Measurements from ENCODE around the gene SERTAD4. TPM values are rescaled to one million over a fixed set of nuclear protein-coding genes. Genes with fewer than 3 reads are reported as not detected.
"Not testable (repeated sequence)": the region's sequence is repeated elsewhere in the genome, so short reads cannot be mapped to it uniquely, and the experiment has no call there.

Gene SERTAD4
- 6.9 TPM for total RNA-seq
- polyA plus RNA-seq: 1.4 TPM

DNA sequence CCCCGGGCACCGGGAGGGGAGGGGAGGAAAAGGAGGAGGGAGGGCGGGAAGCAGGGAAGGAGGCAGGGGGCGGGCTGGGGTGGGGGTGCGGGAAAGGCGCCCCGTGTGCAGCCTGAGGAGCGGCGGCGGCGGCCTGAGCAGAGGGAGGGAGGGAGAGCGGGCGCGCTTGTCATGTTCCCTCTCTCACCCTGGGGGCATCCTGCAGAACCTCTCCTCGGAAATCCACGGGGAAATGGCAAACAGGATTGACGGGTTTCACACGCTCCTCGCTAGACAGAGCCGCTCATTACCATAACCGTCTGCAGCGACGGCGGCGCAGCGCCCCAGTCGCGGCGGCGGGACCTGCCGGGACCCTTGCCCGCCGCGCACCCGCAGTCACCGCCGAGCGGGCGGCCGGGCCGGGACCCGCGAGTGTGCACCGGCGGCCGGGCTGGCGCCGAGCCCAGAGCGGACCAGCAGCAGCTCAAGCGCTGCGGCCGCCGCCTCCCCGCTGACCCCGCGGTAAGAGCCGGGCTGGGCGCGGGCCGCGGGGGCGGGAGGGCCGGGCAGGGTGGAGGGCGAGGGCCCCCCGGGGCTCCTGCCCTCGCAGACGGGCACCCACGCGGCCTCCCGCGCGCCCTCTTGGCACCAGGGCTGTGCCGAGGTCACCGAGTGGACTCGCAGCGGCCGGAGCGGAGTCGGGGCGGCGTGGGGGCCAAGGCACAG lies at the start of gene SERTAD4:
Gene SERTAD4 (plus strand): TSS at position 286 of the 705 bp plus-strand sequence. CDS start 5,165 bp downstream, outside the sequence.
- DNase-seq (ENCODE audit: extremely low spot score): no peak
- WGBS: under 1% methylated on average over 80 of the region's 81 CpGs
- H3K36me3 ChIP-seq (ENCODE audit: insufficient read depth): no peaks in the 10 kb centered on the region
- peak within 1 kb of the TSS; percentile 43 for H3K27ac ChIP-seq (ENCODE audit: low read depth)
- peak within 1 kb of the TSS; percentile 91 for H3K4me3 ChIP-seq (ENCODE audit: low read depth, low read length)
- no peaks in the 10 kb centered on the region for H3K4me1 ChIP-seq (ENCODE audit: insufficient read depth)

DNA sequence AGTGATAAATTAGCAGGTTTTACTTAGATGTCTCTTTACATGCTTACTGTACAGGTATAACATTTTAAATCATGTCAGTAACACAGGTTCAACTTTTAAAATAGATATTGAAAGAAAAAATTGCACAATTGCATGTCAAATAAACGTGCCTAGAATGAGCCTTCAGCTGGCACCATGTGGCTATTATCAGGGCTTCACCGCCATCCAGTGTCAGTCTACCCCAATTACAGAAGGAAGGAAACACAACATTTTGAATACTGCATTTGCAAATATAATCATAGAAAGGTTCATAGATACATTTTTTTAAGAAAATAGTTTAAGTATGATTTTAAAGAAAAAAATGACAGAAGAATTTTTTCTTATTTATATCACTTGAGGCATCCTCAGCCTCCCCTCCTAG lies 47.5 kb upstream of the SERTAD4 start:
- no peak overlapping the region for H3K27ac ChIP-seq (ENCODE audit: low read depth)
- DNase-seq (ENCODE audit: extremely low spot score): no peak
- WGBS: 60% methylated on average over 2 of the region's 2 CpGs
- no peaks in the 10 kb centered on the region for H3K36me3 ChIP-seq (ENCODE audit: insufficient read depth)
- no peak overlapping the region for H3K4me3 ChIP-seq (ENCODE audit: low read depth, low read length)
- no peaks in the 10 kb centered on the region for H3K4me1 ChIP-seq (ENCODE audit: insufficient read depth)

DNA sequence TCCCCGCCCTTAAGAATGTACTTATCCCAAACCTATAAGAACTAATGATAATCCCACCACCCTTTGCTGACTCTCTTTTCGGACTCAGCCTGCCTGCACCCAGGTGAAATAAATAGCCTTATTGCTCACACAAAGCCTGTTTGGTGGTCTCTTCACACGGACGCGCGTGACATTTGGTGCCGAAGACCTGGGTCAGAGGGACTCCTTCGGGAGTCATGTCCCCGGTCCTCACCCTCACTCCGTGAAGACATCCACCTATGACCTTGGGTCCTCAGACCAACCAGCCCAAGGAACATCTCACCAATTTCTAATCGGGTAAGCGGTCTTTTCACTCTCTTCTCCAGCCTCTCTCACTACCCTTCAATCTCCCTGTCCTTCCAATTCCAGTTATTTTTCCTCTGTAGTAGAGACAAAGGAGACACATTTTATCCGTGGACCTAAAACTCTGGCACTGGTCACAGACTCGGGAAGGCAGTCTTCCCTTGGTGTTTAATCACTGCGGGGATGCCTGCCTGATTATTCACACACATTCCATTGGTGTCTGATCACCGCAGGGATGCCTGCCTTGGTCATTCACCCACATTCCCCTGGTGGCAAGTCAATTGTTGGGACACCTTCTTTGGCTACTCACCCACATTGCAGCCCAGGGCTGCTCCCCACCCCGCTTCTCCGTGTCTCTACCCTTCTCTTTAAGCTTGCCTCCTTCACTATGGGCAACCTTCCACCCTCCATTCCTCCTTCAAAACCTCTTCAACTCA lies 44.6 kb upstream of the SERTAD4 start:
- WGBS: 91% methylated on average over 18 of the region's 18 CpGs
- not testable (repeated sequence) for H3K4me1 ChIP-seq (ENCODE audit: insufficient read depth); DNase-seq (ENCODE audit: extremely low spot score)

DNA sequence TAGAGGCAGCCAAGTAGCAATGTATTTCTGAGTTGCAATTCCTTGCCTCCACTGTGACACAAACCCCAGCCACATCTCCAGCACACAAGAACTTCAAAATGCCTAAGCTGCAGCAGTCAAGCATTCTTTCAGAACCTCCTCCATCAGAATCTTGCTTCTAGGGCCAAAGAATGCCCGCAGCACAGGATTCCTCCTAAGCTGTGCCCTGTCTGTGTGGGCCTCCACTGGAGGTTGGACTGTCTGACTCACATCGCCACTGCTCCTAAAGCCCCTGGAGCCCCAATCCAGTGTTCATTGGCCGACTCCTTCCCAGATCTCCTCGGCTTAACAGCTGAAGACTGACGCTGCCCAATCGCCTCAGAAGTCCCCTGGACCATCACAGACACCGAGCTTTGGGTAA lies 43.2 kb upstream of the SERTAD4 start:
- Histone ChIP-seq H3K4me3 (ENCODE audit: low read depth, low read length) (no peak overlapping the region), H3K27ac (ENCODE audit: low read depth) (no peak overlapping the region), H3K4me1 (ENCODE audit: insufficient read depth) (no peaks in the 10 kb centered on the region), H3K36me3 (ENCODE audit: insufficient read depth) (no peaks in the 10 kb centered on the region)
- no peak for DNase-seq (ENCODE audit: extremely low spot score)
- WGBS: 89% methylated on average over 7 of the region's 7 CpGs

More for the DNA sequence above, 44.6 kb upstream of the SERTAD4 start:
- not testable (repeated sequence) for H3K4me3 ChIP-seq (ENCODE audit: low read depth, low read length); H3K27ac ChIP-seq (ENCODE audit: low read depth); H3K36me3 ChIP-seq (ENCODE audit: insufficient read depth)

DNA sequence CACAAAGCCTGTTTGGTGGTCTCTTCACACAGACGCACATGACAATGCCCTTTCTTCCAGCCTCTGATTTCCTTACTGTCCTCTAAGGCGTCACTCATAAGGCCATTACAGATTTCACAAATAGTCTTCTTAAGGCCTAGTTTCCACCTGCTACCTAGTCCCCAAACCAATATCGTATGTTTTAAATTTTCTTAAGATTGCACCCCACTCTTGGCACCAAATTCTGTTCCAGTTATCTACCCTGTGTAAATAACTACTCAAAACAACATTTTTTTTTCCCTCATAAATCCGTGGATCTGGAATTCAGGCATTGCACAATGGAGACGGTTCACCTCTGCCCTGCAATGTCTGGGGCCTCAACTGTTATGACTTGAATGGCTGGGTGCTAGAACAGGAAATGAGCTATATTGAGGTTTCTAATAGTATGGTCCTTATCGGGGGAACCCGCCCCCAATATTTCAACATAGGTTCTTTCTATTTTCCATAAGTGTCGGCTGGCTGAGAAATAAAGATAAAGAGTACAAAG lies 36.9 kb upstream of the SERTAD4 start:
- H3K4me3 ChIP-seq (ENCODE audit: low read depth, low read length): no peak overlapping the region
- H3K4me1 ChIP-seq (ENCODE audit: insufficient read depth): no peaks in the 10 kb centered on the region
- 85% methylated on average over 8 of the region's 8 CpGs for WGBS
- H3K36me3 ChIP-seq (ENCODE audit: insufficient read depth): no peaks in the 10 kb centered on the region
- H3K27ac ChIP-seq (ENCODE audit: low read depth): no peak overlapping the region
- DNase-seq (ENCODE audit: extremely low spot score): no peak

DNA sequence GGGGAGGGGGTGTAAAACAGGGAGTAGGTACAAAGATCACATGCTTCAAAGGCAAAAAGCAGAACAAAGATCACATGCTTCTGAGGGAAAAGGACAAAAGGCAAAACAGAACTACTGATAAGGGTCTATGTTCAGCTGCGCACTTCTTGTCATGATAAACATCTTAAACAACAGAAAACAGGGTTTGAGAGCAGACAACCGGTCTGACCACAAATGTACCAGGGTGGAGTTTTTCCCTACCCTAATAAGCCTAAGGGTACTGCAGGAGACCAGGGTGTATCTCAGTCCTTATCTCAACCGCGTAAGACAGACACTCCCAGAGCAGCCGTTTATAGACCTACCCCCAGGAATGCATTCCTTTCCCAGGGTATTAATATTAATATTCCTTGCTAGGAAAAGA lies 36.3 kb upstream of the SERTAD4 start:
- H3K4me3 ChIP-seq (ENCODE audit: low read depth, low read length); H3K27ac ChIP-seq (ENCODE audit: low read depth); H3K4me1 ChIP-seq (ENCODE audit: insufficient read depth); DNase-seq (ENCODE audit: extremely low spot score); H3K36me3 ChIP-seq (ENCODE audit: insufficient read depth): not testable (repeated sequence)
- 85% methylated on average over 5 of the region's 5 CpGs for WGBS

DNA sequence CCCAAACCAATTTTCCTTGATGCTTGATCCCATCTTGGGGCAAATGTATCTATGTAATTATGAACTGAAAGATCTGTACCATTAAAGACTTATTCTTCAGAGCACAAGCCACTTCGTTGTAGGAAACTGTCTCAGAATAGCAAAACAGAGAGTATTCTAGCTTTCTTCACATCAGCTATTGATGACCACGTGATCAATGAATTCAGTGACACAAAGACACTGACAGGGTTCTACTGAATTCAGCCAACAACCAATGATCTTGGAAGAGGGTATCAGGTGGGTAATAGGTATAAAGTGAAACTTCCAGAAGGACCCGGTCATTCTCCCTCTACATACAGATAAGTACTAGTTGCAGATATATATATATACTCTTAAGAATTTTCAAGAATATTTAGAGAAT lies 33.8 kb upstream of the SERTAD4 start:
- WGBS: 80% methylated on average over 3 of the region's 3 CpGs
- no peaks in the 10 kb centered on the region for H3K36me3 ChIP-seq (ENCODE audit: insufficient read depth)
- no peak for DNase-seq (ENCODE audit: extremely low spot score)
- no peaks in the 10 kb centered on the region for H3K4me1 ChIP-seq (ENCODE audit: insufficient read depth)
- no peak overlapping the region for H3K27ac ChIP-seq (ENCODE audit: low read depth)
- no peak overlapping the region for H3K4me3 ChIP-seq (ENCODE audit: low read depth, low read length)

DNA sequence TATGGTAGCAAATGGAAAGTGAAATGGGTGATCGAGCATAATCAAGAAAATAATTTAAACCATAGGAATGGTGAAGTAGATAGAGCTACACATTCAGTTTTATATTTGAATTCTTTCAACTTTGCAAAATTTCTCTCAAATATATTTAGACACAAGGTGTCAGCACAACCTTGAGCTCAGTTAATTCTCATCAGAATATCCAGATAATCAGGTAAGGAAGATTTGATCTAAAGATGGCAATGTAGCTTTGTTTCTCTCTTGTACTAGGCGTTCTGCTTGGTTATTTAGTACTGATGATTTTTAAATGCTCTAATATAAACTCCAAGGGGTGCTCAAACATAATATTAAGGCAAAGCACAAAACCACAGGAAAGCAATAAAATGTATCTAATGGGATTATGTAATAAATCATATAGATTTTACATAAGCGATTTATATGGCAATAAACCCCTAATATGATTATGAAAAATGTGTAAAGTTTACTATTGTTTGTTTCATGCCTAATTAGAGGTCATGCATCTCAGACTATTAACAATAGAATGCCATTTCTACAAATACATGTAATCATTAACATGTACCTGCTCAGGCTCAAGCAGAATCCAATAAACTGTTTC lies 32.4 kb upstream of the SERTAD4 start:
- Histone ChIP-seq H3K4me1 (ENCODE audit: insufficient read depth) (no peaks in the 10 kb centered on the region), H3K27ac (ENCODE audit: low read depth) (no peak overlapping the region), H3K36me3 (ENCODE audit: insufficient read depth) (no peaks in the 10 kb centered on the region), H3K4me3 (ENCODE audit: low read depth, low read length) (no peak overlapping the region)
- WGBS: 40% methylated on average over 3 of the region's 3 CpGs
- DNase-seq (ENCODE audit: extremely low spot score): no peak

DNA sequence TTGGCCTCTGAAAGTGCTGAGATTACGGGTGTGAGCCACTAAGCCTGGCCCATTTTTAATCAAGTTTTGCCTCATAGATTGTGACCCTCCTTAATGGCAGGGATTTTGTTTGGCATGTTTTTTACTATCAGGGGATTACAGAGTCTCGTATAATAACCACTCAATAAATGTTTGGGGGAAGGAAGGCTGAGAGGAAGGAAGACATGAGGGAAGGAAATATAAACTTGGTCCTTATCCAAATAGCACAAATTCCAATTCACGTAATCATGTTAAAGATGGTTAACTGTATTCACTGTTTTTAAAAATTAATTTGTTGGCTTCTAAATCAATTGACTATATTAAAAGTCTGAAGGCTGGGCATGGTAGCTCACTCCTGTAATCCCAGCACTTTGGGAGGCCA lies 30.9 kb upstream of the SERTAD4 start:
- 32% methylated on average over 3 of the region's 3 CpGs for WGBS
- no peaks in the 10 kb centered on the region for H3K4me1 ChIP-seq (ENCODE audit: insufficient read depth)
- H3K36me3 ChIP-seq (ENCODE audit: insufficient read depth): no peaks in the 10 kb centered on the region
- no peak overlapping the region for H3K4me3 ChIP-seq (ENCODE audit: low read depth, low read length)
- no peak for DNase-seq (ENCODE audit: extremely low spot score)
- no peak overlapping the region for H3K27ac ChIP-seq (ENCODE audit: low read depth)

DNA sequence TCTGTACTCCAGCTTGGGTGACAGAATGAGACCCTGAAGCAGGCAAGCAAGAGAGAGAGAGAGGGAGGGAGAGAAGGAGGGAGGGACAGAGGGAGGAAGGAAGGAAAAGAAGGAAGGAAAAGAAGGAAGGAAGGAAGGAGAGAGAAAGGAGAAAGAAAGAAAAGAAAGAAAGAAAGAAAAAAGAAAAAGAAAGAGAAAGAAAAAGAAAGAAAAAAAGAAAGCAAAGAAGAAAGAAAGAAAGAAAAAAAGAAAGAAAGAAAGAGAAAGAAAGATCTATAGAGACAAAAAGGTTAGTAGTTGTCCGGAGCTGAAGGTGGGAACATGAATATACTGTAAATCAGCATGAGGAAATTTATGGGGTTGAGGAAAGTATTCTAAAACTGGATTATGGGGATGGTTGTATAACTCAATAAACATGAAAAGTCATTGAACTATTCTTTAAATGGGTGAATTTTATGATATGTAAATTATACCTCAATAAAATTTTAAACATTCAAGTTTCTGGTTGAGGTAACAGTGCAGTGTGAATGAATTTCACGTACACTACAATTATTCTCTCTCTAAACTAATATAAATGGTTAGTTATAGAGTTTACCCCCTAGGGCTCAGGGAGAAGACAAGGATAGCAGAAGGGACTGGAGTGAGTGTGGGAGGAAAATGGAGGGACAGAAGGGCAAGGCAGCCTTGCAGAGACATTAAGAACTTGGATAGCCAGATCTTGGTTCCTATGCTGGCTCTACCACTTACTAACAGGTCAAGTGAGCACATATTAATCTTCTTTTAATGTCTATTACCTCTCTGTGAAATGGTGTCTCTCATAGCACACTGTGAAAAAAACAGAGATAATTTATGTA lies 24.8 kb upstream of the SERTAD4 start:
- Histone ChIP-seq H3K27ac (ENCODE audit: low read depth) (no peak overlapping the region), H3K4me3 (ENCODE audit: low read depth, low read length) (no peak overlapping the region), H3K4me1 (ENCODE audit: insufficient read depth) (no peaks in the 10 kb centered on the region), H3K36me3 (ENCODE audit: insufficient read depth) (no peaks in the 10 kb centered on the region)
- 82% methylated on average over 2 of the region's 2 CpGs for WGBS
- no peak for DNase-seq (ENCODE audit: extremely low spot score)

DNA sequence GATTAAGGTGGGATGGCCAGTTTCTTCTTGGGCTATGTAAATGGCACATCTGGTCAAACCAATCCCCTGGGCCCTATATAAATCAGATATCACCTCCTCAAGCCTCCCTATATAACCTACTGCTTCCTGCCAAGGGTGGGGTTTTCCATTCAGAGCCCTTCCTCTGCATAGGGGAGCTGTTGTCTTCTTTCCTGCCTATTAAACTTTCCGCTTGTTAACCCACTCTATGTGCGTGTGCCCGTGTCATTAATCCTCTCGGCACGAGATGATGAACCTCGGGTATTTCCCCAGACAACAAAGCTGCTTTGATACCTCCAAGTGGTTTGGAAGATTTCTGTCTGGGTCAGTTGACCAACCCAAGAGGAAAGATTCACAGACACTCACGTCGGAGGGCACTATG lies 19.3 kb upstream of the SERTAD4 start:
- Histone ChIP-seq H3K36me3 (ENCODE audit: insufficient read depth) (no peaks in the 10 kb centered on the region), H3K27ac (ENCODE audit: low read depth) (no peak overlapping the region), H3K4me3 (ENCODE audit: low read depth, low read length) (no peak overlapping the region), H3K4me1 (ENCODE audit: insufficient read depth) (no peaks in the 10 kb centered on the region)
- DNase-seq (ENCODE audit: extremely low spot score): no peak
- 44% methylated on average over 8 of the region's 8 CpGs for WGBS

DNA sequence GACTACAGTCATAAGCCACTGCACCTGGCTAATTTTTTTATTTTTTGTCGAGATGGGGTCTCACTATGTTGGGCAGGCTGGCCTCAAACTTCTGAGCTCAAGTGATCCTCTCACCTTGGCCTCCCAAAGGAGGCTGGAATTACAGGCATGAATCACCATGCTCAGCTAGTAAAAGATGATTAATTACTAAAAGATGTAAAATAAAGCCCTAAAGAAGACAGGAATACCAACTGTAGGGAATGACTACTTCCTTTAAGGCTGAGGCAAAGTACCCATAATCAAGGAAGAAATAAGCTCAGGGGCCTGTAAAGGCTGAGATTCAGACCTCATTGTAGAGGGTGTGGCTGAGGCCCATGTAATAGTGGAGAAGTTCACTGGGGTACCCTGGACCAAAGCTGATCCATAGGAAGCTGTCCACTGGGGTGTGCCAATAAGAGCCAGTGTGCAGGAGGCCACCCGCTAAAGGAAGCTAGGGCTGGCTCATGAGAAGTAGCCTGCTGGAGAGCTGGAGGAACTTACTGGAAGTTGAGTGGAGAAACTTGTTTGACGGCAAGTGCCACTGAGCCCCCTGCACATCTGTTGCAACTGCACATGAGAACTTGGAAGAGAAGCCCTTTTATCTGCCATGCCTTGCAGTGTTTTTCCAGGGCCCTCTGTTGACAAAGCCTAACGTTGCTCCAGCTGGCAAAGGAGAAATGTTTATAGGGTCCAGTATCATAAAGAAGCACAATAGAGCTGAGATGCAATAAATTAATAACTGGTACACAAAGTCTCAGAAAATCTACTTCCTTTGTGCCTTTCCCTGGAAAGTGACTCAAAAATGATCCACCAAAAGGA lies 17.8 kb upstream of the SERTAD4 start:
- Histone ChIP-seq H3K4me1 (ENCODE audit: insufficient read depth) (no peaks in the 10 kb centered on the region), H3K27ac (ENCODE audit: low read depth) (no peak overlapping the region), H3K4me3 (ENCODE audit: low read depth, low read length) (no peak overlapping the region), H3K36me3 (ENCODE audit: insufficient read depth) (no peaks in the 10 kb centered on the region)
- WGBS: 72% methylated on average over 4 of the region's 4 CpGs
- DNase-seq (ENCODE audit: extremely low spot score): no peak
